Panc1 (cell line): Measurements from ENCODE around the gene AKAP6. TPM values are rescaled to one million over a fixed set of nuclear protein-coding genes. Genes with fewer than 3 reads are reported as not detected.

ENCODE experiments used
- ATAC-seq: fragments of 200-7000 bp; cut with Tn5 transposase; 2 replicates; pipeline ENCODE4 v1.9.1; 2020; ENCODE audit warnings: mild to moderate bottlenecking, moderate library complexity
- BruUV-seq: library from RNA; stranded (reverse); fragments of 400-500 nt; replicated peaks from 2 replicates; lab custom pipeline; 2021; lab: Mats Ljungman, UMichigan
- CTCF ChIA-PET: fragments of 300-600 bp; sonication (Branson Sonifier 250); formaldehyde crosslinking; loops from one replicate; lab custom pipeline; 2022; ENCODE audit warnings: antibody characterized with exemption; lab: Charles Lee
- POLR2A ChIA-PET: fragments of 300-600 bp; sonication (Branson Sonifier 250); formaldehyde crosslinking; loops from one replicate; lab custom pipeline; 2022; ENCODE audit warnings: antibody characterized with exemption; lab: Charles Lee
- DNase-seq: peaks from one replicate; pipeline ENCODE4 v3.0.0-alpha.2; 2010; ENCODE audit warnings: low read depth, low spot score
- H3K27ac ChIP-seq: 2 replicates; pipeline ENCODE4 v1.5.1; 2011; ENCODE audit warnings: mild to moderate bottlenecking, low read length, inconsistent platforms
- H3K27me3 ChIP-seq: fragments of 200-500 bp; sonication (Bioruptor generic); 2 replicates; pipeline ENCODE4 v1.6.0; 2014; ENCODE audit warnings: low read length, inconsistent platforms; ENCODE audit not compliant: control insufficient read depth, insufficient read depth
- H3K36me3 ChIP-seq: fragments of 200-500 bp; sonication (Bioruptor generic); 2 replicates; pipeline ENCODE4 v1.5.1; 2014; ENCODE audit warnings: inconsistent platforms, mild to moderate bottlenecking, low read length, moderate library complexity; ENCODE audit not compliant: control insufficient read depth, insufficient read depth
- H3K4me1 ChIP-seq: 2 replicates; pipeline ENCODE4 v1.5.1; 2011; ENCODE audit warnings: inconsistent platforms, mild to moderate bottlenecking, low read length, moderate library complexity; ENCODE audit not compliant: control insufficient read depth, insufficient read depth
- H3K4me3 ChIP-seq, 2 experiments: 2 replicates each; pipeline ENCODE4 v1.5.1; 2011 to 2012; ENCODE audit warnings: low read depth in 2 of 2, low read length in 2 of 2, mild to moderate bottlenecking in 2 of 2, inconsistent platforms in 1 of 2, moderate library complexity in 1 of 2
- H3K9me3 ChIP-seq: fragments of 200-500 bp; sonication (Bioruptor generic); 2 replicates; pipeline ENCODE4 v1.5.1; 2014; ENCODE audit warnings: low read depth, mild to moderate bottlenecking, inconsistent platforms, low read length, moderate library complexity; ENCODE audit not compliant: control insufficient read depth, insufficient read depth
- CTCF ChIP-seq: fragments of 450-650 bp; IDR thresholded peaks from 2 replicates; pipeline ENCODE4 v1.5.1; 2017; ENCODE audit warnings: mild to moderate bottlenecking
- POLR2AphosphoS5 ChIP-seq: IDR thresholded peaks from 2 replicates; pipeline ENCODE4 v1.6.1; 2012; ENCODE audit warnings: mild to moderate bottlenecking, low read depth, low read length, moderate library complexity
- REST ChIP-seq, 2 experiments: IDR thresholded peaks; 2 replicates each; pipeline ENCODE4 v1.6.1; 2011 to 2012; ENCODE audit warnings: low read depth in 2 of 2, control low read depth in 1 of 2, low read length in 1 of 2, mild to moderate bottlenecking in 1 of 2, moderate library complexity in 1 of 2; ENCODE audit not compliant: insufficient read depth in 1 of 2
- SIN3A ChIP-seq: IDR thresholded peaks from 2 replicates; pipeline ENCODE4 v1.6.1; 2012; ENCODE audit warnings: low read depth, mild to moderate bottlenecking, low read length, moderate library complexity, borderline replicate concordance; ENCODE audit not compliant: insufficient read depth
- TCF7L2 ChIP-seq: IDR thresholded peaks from 2 replicates; pipeline ENCODE4 v1.6.1; 2011; ENCODE audit warnings: mild to moderate bottlenecking, low read depth, low read length, inconsistent platforms
- in situ Hi-C: cut with HindIII; loops from 2 replicates; pipeline ENCODE4 v1.10.0; 2016; ENCODE audit warnings: low sequenced_read_pairs, low pct_unique_long_range_greater_than_20kb
- intact Hi-C: fragments of 100-400 bp; cut with micrococcal nuclease; formaldehyde crosslinking; loops from one replicate; pipeline ENCODE4 v1.10.0; 2022; ENCODE audit not compliant: unreplicated experiment
- total RNA-seq: library from RNA; stranded (reverse); gene quantifications from one replicate; pipeline ENCODE4 v1.2.1, GENCODE V29; 2021; ENCODE audit not compliant: unreplicated experiment

AKAP6 gene
- total RNA-seq, 1 experiment from 2014 or later: 0.82 TPM

GRCh38 chr14:32497248-32497647, 168.2 kb downstream of the AKAP6 start:
- ATAC-seq: no peak
- Histone ChIP-seq H3K36me3 (no peaks in the 10 kb centered on the region), H3K27ac (no peak overlapping the region), H3K9me3 (no peaks in the 10 kb centered on the region), H3K4me1 (no peaks in the 10 kb centered on the region), H3K4me3 (no peak overlapping the region), H3K27me3 (no peaks in the 10 kb centered on the region)
- DNase-seq: no peak
- in situ Hi-C loops: no loop called here
- CTCF ChIA-PET: no interaction called here
- TF ChIP-seq REST (IDR thresholded peaks at IDR 0.05; ENCODE audit: insufficient read depth in 1 of 2, low read depth in 2 of 2, low read length in 1 of 2): no peak
- TF ChIP-seq CTCF: no peak
- no peak for TF ChIP-seq POLR2AphosphoS5
- TF ChIP-seq SIN3A: no peak
- TF ChIP-seq TCF7L2: no peak
- POLR2A ChIA-PET: no interaction called here
- intact Hi-C loops: no loop called here
- no TSS peak for BruUV-seq

- ATAC-seq (no peak), DNase-seq (no peak)
- Histone ChIP-seq H3K4me1 (peaks cover 3% of the 10 kb centered on the region; the same call in 1 of the 2 replicates), H3K9me3 (no peaks in the 10 kb centered on the region), H3K4me3 (no peak overlapping the region), H3K27ac (no peak overlapping the region), H3K27me3 (no peaks in the 10 kb centered on the region), H3K36me3 (no peaks in the 10 kb centered on the region)
- CTCF ChIA-PET: no interaction called here
- POLR2A ChIA-PET: no interaction called here
- TF ChIP-seq REST (IDR thresholded peaks at IDR 0.05; ENCODE audit: insufficient read depth in 1 of 2, low read depth in 2 of 2, low read length in 1 of 2) (no peak), TCF7L2 (no peak), POLR2AphosphoS5 (no peak), CTCF (no peak), SIN3A (no peak)
- in situ Hi-C loops (no loop called here), intact Hi-C loops (no loop called here)
- BruUV-seq: no TSS peak
Observed at GRCh38 chr14:32507029-32507984, 178.2 kb downstream of the AKAP6 start.
